Kidney (tissue), 14 donors: Measurements from ENCODE around the gene CPVL. TPM values are rescaled to one million over a fixed set of nuclear protein-coding genes. Genes with fewer than 3 reads are reported as not detected.
"Not testable (repeated sequence)": the region's sequence is repeated elsewhere in the genome, so short reads cannot be mapped to it uniquely, and the experiment has no call there.

Experiments
- DNase-seq, 5 donors: peaks; one replicate each; pipeline ENCODE4 v3.0.0-alpha.2; 2013 to 2020
- FAIRE-seq: peaks from 2 replicates; lab custom pipeline; 2012; peaks lifted over from hg19 to GRCh38; lab: Jason Lieb, UNC
- H3K27ac ChIP-seq, 2 donors: one replicate each; pipeline ENCODE4 v1.7.0; 2013; ENCODE audit warnings: low read depth in 2 of 2, low read length in 2 of 2, inconsistent platforms in 1 of 2
- H3K27me3 ChIP-seq: one replicate; pipeline ENCODE4 v1.7.1; 2013; ENCODE audit warnings: low read length, inconsistent platforms; ENCODE audit not compliant: control insufficient read depth, insufficient read depth
- H3K36me3 ChIP-seq, 3 donors: one replicate each; pipeline versions ENCODE4 v1.7.0 to v1.7.1; 2013; ENCODE audit warnings: low read length in 3 of 3, control low read depth in 1 of 3, inconsistent platforms in 1 of 3; ENCODE audit not compliant: insufficient read depth in 3 of 3, control insufficient read depth in 2 of 3
- H3K4me1 ChIP-seq, 3 donors: one replicate each; pipeline versions ENCODE4 v1.7.0 to v1.7.1; 2013; ENCODE audit warnings: low read length in 3 of 3, inconsistent platforms in 1 of 3, low read depth in 1 of 3; ENCODE audit not compliant: control insufficient read depth in 2 of 3, insufficient read depth in 2 of 3
- H3K4me3 ChIP-seq, 3 donors: one replicate each; pipeline versions ENCODE4 v1.7.0 to v1.8.1; 2013; ENCODE audit warnings: low read length in 3 of 3, control low read depth in 1 of 3, inconsistent platforms in 1 of 3
- H3K9ac ChIP-seq, 3 donors: one replicate each; pipeline versions ENCODE4 v1.7.0 to v1.7.1; 2013; ENCODE audit warnings: low read length in 3 of 3, control low read depth in 1 of 3, inconsistent platforms in 1 of 3
- H3K9me3 ChIP-seq, 3 donors: one replicate each; pipeline versions ENCODE4 v1.7.0 to v1.7.1; 2013; ENCODE audit warnings: low read length in 3 of 3, control low read depth in 1 of 3, inconsistent platforms in 1 of 3; ENCODE audit not compliant: control insufficient read depth in 2 of 3, insufficient read depth in 1 of 3
- intact Hi-C: fragments of 100-400 bp; cut with DNase I; formaldehyde crosslinking; loops from one replicate; pipeline ENCODE4 v1.11.1; 2022
- polyA plus RNA-seq: library from polyadenylated mRNA; stranded (reverse); fragments of 350-450 nt; fragmentation: Illumina TruSeq; extraction: RNeasy Lipid Tissue Mini Kit (QIAGEN cat#74804); gene quantifications from one replicate; pipeline ENCODE4 v1.2.3, GENCODE V29; 2014; ENCODE audit warnings: low read depth, low replicate concordance; ENCODE audit not compliant: insufficient read depth
- total RNA-seq: library from RNA; stranded (reverse); fragmentation: NEBNext Ultra II Directional; extraction: Animal tissue kit (Norgen Biotek cat#: 25700); gene quantifications from one replicate; pipeline ENCODE4 v1.2.1, GENCODE V29; 2021
- TF ChIP-seq, protein P1 (sequence below): IDR thresholded peaks from 3 replicates; pipeline ENCODE4 v1.5.1; 2012; ENCODE audit warnings: mild to moderate bottlenecking, moderate library complexity, borderline replicate concordance; ENCODE audit not compliant: insufficient read depth; ENCODE audit errors: extremely low read depth
- donor health status: control.
- donor health status: control.
- donor health status: control.
- donor health status: control.
- donor health status: control.
- donor health status: DM: yes; HTN: yes; CAD: no.
- donor health status: Normal renal cell carcinoma (clear cell type).

CPVL gene
- total and polyA plus RNA-seq, 2 donors from 2014 or later = 104 to 133 TPM

DNA sequence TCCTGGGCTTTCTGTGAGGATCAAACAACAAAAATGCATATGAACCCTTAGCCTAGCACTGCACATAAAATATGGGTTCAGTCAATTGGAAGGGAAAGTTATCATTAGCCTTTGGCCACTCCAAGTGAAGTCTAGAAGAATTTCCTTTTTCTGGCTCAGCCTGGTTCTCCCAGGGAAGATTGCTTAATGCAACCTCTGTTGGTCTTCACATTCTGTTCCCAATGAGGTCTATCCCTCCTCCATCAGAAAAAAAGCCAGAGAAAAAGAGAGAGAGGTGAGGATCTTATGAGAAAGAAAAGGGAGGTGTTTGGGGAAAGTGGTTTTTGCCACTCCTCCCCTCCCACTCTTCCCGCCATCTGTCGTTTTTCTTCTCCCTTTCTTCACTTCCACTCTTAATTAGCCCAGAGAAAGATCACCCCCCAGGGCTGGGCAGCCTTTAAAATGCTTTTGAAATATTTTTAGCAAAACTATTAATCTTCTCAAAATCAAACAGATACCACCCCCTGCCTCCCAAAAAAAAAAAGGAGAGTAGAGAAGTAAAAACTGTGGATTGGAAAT, 31.1 kb downstream of the CPVL start:
- Histone ChIP-seq H3K36me3 (no peaks in the 10 kb centered on the region), H3K27me3 (no peaks in the 10 kb centered on the region), H3K27ac (no peak overlapping the region), H3K4me1 (peaks cover 2 to 5% (median 5%) of the 10 kb centered on the region in 3 donors), H3K9me3 (no peaks in the 10 kb centered on the region), H3K4me3 (no peak overlapping the region), H3K9ac (no peak overlapping the region)
- no peak for FAIRE-seq
- intact Hi-C loops = no loop called here
- TF ChIP-seq, protein P1, sequence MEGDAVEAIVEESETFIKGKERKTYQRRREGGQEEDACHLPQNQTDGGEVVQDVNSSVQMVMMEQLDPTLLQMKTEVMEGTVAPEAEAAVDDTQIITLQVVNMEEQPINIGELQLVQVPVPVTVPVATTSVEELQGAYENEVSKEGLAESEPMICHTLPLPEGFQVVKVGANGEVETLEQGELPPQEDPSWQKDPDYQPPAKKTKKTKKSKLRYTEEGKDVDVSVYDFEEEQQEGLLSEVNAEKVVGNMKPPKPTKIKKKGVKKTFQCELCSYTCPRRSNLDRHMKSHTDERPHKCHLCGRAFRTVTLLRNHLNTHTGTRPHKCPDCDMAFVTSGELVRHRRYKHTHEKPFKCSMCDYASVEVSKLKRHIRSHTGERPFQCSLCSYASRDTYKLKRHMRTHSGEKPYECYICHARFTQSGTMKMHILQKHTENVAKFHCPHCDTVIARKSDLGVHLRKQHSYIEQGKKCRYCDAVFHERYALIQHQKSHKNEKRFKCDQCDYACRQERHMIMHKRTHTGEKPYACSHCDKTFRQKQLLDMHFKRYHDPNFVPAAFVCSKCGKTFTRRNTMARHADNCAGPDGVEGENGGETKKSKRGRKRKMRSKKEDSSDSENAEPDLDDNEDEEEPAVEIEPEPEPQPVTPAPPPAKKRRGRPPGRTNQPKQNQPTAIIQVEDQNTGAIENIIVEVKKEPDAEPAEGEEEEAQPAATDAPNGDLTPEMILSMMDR = no peak
- DNase-seq = no peak

DNA sequence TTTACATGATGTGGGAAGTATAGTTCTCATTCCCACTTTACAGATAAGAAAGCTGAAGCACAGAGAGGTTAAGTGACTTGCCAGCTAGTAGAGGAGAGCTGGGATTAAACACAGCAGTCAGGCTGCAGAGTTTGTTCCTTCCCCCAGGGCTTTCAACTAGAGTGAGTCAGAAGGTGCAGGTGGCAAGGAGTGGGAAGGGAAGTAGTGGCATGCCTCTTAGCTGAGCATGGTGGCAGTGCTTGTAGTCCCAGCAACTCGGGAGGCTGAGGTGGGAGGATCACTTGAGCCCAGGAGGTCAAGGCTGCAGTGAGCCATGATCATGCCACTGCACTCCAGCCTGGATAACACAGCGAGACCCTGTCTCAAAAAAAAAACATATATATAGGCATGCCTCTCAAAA, 32.1 kb downstream of the CPVL start:
- H3K27ac ChIP-seq, FAIRE-seq, H3K27me3 ChIP-seq, H3K9me3 ChIP-seq, H3K36me3 ChIP-seq, H3K4me3 ChIP-seq, DNase-seq, intact Hi-C loops, H3K9ac ChIP-seq: not testable (repeated sequence)
- peaks cover 6 to 14% (median 9%) of the 10 kb centered on the region in 3 donors for H3K4me1 ChIP-seq

DNA sequence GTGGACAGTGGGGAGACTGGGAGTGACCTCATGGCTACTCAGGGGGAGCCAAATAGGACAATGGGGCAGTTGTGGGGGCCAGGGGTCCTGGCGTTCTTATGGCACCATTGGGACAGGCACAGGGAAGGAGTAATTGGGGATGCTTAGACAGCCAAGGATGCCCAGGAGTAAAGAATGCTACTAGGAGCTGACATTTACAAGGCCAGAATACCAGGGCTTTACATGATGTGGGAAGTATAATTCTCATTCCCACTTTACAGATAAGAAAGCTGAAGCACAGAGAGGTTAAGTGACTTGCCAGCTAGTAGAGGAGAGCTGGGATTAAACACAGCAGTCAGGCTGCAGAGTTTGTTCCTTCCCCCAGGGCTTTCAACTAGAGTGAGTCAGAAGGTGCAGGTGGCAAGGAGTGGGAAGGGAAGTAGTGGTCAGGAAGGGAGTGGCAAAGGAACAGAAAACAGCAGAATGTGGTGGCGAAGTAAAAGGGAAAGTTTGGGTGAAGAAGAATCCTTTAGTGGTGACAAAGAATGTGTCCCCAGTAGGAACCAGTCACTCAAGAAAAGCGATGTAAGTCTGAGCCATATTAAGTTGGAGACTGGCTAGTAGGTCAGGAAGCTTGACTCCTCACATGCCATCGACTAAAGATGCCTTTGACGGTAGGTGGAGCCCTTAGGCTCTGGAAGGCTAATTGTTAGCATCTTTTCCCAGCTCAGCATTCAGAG, 32.8 kb downstream of the CPVL start:
- H3K4me1 ChIP-seq = peaks cover 6 to 19% (median 12%) of the 10 kb centered on the region in 3 donors
- H3K36me3 ChIP-seq = no peaks in the 10 kb centered on the region
- H3K27ac ChIP-seq = no peak overlapping the region
- H3K9me3 ChIP-seq = no peaks in the 10 kb centered on the region
- intact Hi-C loops = no loop called here
- no peak overlapping the region for H3K4me3 ChIP-seq
- H3K27me3 ChIP-seq = no peaks in the 10 kb centered on the region
- TF ChIP-seq, protein P1 = peak; percentile 26
- DNase-seq (no peak), FAIRE-seq (no peak)
- no peak overlapping the region for H3K9ac ChIP-seq

DNA sequence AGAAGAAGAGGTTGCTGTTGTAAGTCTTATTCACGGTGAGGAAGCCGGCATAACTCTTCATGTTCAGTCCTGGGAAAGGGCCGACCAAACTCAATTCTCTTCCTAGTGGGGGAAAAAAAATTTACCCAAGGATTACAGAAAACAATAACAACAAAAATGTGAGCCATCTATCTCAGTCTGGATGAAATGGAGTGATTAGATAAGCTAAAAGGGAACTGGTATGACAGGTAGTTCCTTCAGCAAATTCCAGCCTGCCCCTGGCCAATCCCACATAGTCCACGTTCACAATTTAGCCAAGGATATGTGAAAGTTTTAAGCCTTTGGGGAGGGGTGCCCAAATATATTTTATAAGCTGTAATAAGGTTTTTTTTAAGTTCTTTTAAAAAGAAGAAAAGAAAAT, 33.6 kb downstream of the CPVL start:
- Histone ChIP-seq H3K36me3 (no peaks in the 10 kb centered on the region), H3K27me3 (no peaks in the 10 kb centered on the region), H3K27ac (no peak overlapping the region), H3K4me1 (peaks cover 6 to 19% (median 12%) of the 10 kb centered on the region in 3 donors), H3K9me3 (no peaks in the 10 kb centered on the region), H3K4me3 (no peak overlapping the region), H3K9ac (no peak overlapping the region)
- TF ChIP-seq, protein P1 = no peak
- FAIRE-seq (no peak), DNase-seq (no peak)
- intact Hi-C loops = no loop called here
